CD14-positive monocyte (primary cell): ENCODE measurements around the gene NUP214. TPM values are rescaled to one million over a fixed set of nuclear protein-coding genes. Genes with fewer than 3 reads are reported as not detected.

ENCODE experiments used
- DNase-seq, 3 donors: peaks; one replicate each; pipeline ENCODE4 v3.0.0-alpha.2; 2011 to 2022
- H2AFZ ChIP-seq: 2 replicates; pipeline ENCODE4 v1.6.0; 2012; ENCODE audit warnings: mild to moderate bottlenecking, low read depth, low read length, inconsistent platforms; ENCODE audit not compliant: insufficient read depth, poor library complexity, severe bottlenecking
- H3K27ac ChIP-seq, 2 donors: 1 replicate in 1 of 2; 2 replicates in 1 of 2; pipeline ENCODE4 v1.5.1; 2012 to 2013; ENCODE audit warnings: low read length in 2 of 2, control low read depth in 1 of 2, inconsistent platforms in 1 of 2, low read depth in 1 of 2, mild to moderate bottlenecking in 1 of 2
- H3K27me3 ChIP-seq, 2 donors: one replicate each; pipeline versions ENCODE4 v1.6.0 to v1.6.1; 2011 to 2013; ENCODE audit warnings: low read length in 2 of 2; ENCODE audit not compliant: control insufficient read depth in 2 of 2, insufficient read depth in 2 of 2
- H3K36me3 ChIP-seq, 2 donors: replicated peaks in 1 of 2; 1 replicate in 1 of 2; 2 replicates in 1 of 2; pipeline versions ENCODE4 v1.5.1 to v1.6.1; 2012 to 2013; ENCODE audit warnings: low read length in 2 of 2, control low read depth in 1 of 2, inconsistent platforms in 1 of 2, mild to moderate bottlenecking in 1 of 2; ENCODE audit not compliant: insufficient read depth in 2 of 2, control insufficient read depth in 1 of 2
- H3K4me1 ChIP-seq, 2 donors: 1 replicate in 1 of 2; 2 replicates in 1 of 2; pipeline versions ENCODE4 v1.5.1 to v1.6.1; 2012 to 2013; ENCODE audit warnings: low read length in 2 of 2, control low read depth in 1 of 2, inconsistent platforms in 1 of 2, mild to moderate bottlenecking in 1 of 2, moderate library complexity in 1 of 2; ENCODE audit not compliant: insufficient read depth in 2 of 2, control insufficient read depth in 1 of 2
- H3K4me2 ChIP-seq: replicated peaks from 2 replicates; pipeline ENCODE3; 2012; ENCODE audit warnings: low read length, moderate library complexity, mild to moderate bottlenecking; ENCODE audit not compliant: poor library complexity, severe bottlenecking; ENCODE audit errors: extremely low read depth
- H3K4me3 ChIP-seq, 3 experiments: fragments of 200-600 bp in 1 of 3; sonication (generic) in 1 of 3; replicated peaks in 1 of 3; 1 replicate in 2 of 3; 2 replicates in 1 of 3; pipeline ENCODE4 v1.5.1; 2011 to 2013; ENCODE audit warnings: low read length in 3 of 3, mild to moderate bottlenecking in 3 of 3, control low read depth in 2 of 3, low read depth in 2 of 3, inconsistent platforms in 1 of 3, moderate library complexity in 1 of 3
- H3K79me2 ChIP-seq: 2 replicates; pipeline ENCODE4 v1.6.0; 2012; ENCODE audit warnings: mild to moderate bottlenecking, control low read depth, inconsistent platforms, low read length, moderate library complexity; ENCODE audit not compliant: insufficient read depth
- H3K9ac ChIP-seq: 2 replicates; pipeline ENCODE4 v1.6.0; 2017; ENCODE audit warnings: low read length, mild to moderate bottlenecking; ENCODE audit not compliant: insufficient read depth, poor library complexity, severe bottlenecking
- H3K9me3 ChIP-seq, 2 donors: replicated peaks in 1 of 2; 1 replicate in 1 of 2; 2 replicates in 1 of 2; pipeline versions ENCODE4 v1.5.1 to v1.6.1; 2012 to 2013; ENCODE audit warnings: low read length in 2 of 2, control low read depth in 1 of 2; ENCODE audit not compliant: control insufficient read depth in 1 of 2, insufficient read depth in 1 of 2
- H4K20me1 ChIP-seq: 2 replicates; pipeline ENCODE4 v1.6.0; 2012; ENCODE audit warnings: mild to moderate bottlenecking, low read length, control low read depth, moderate library complexity; ENCODE audit not compliant: insufficient read depth
- H3K27ac Mint-ChIP-seq, 7 donors: one replicate each; pipeline ENCODE4 v1.8.0; 2020; ENCODE audit warnings: mild to moderate bottlenecking in 7 of 7, mixed read lengths in 7 of 7, moderate library complexity in 6 of 7, inconsistent platforms in 2 of 7
- H3K27me3 Mint-ChIP-seq, 3 donors: one replicate each; pipeline ENCODE4 v1.8.0; 2021 to 2022; ENCODE audit warnings: low read depth in 3 of 3, mild to moderate bottlenecking in 3 of 3, mixed read lengths in 3 of 3, moderate library complexity in 3 of 3, inconsistent platforms in 1 of 3
- H3K36me3 Mint-ChIP-seq, 2 donors: one replicate each; pipeline ENCODE4 v1.8.0; 2020; ENCODE audit warnings: mixed read lengths in 2 of 2, inconsistent platforms in 1 of 2, mild to moderate bottlenecking in 1 of 2
- H3K4me1 Mint-ChIP-seq: one replicate; pipeline ENCODE4 v1.8.0; 2020; ENCODE audit warnings: mild to moderate bottlenecking, mixed read lengths
- H3K4me3 Mint-ChIP-seq, 2 donors: one replicate each; pipeline ENCODE4 v1.8.0; 2020; ENCODE audit warnings: mild to moderate bottlenecking in 2 of 2, mixed read lengths in 2 of 2, moderate library complexity in 1 of 2
- H3K9me3 Mint-ChIP-seq, 7 donors: one replicate each; pipeline ENCODE4 v1.8.0; 2020 to 2022; ENCODE audit warnings: mixed read lengths in 7 of 7, mild to moderate bottlenecking in 6 of 7, moderate library complexity in 6 of 7, inconsistent platforms in 2 of 7
- CTCF ChIP-seq: fragments of 200-600 bp; IDR thresholded peaks from one replicate; pipeline ENCODE4 v1.8.0; 2022; ENCODE audit warnings: antibody characterized with exemption, mild to moderate bottlenecking
- WGBS: methylation state at CpG from one replicate; pipeline ENCODE4 v1.1.5; 2013; ENCODE audit warnings: missing lambda C conversion rate; ENCODE audit not compliant: insufficient coverage; 5-methylcytosine and 5-hydroxymethylcytosine counted together
- intact Hi-C, 2 donors: fragments of 100-400 bp; cut with micrococcal nuclease; formaldehyde crosslinking; loops; one replicate each; pipeline versions ENCODE4 v1.15.0 to v1.15.1; 2023
- polyA plus RNA-seq, 3 donors: library from polyadenylated mRNA; depleted of rRNA in 1 of 3; unstranded in 2 of 3; stranded (reverse) in 1 of 3; fragments of 300-500 nt in 2 of 3; fragments of >200 nt in 1 of 3; fragmentation: Illumina TruSeq in 2 of 3; gene quantifications; 1 replicate in 2 of 3; 2 replicates in 1 of 3; pipeline ENCODE4 v1.2.3, GENCODE V29; 2012 to 2021
- small RNA-seq: library from RNA; depleted of rRNA; stranded (forward); fragments of <200 nt; gene quantifications from one replicate; pipeline ENCODE3, GENCODE V24; 2012; ENCODE audit warnings: low read depth; ENCODE audit not compliant: insufficient read length

Gene NUP214
- polyA plus RNA-seq, 3 donors, result 94.9 to 329 (median 214) TPM

- no peak overlapping the region for H3K27ac Mint-ChIP-seq
- no peak overlapping the region for H2AFZ ChIP-seq
Observed at GRCh38 chr9:131282688-131283422, 157.5 kb downstream of the NUP214 start.

More at GRCh38 chr9:131282688-131283422, 157.5 kb downstream of the NUP214 start:
- Mint-ChIP-seq H3K36me3 (peaks cover 0 to 9% of the 10 kb centered on the region in 2 donors), H3K4me1 (peaks cover 37% of the 10 kb centered on the region), H3K4me3 (peak overlapping the region in 1 of 2 donors; percentile 88), H3K27me3 (peaks cover 37 to 41% (median 39%) of the 10 kb centered on the region in 3 donors), H3K9me3 (peaks cover 0 to 10% (median 2%) of the 10 kb centered on the region in 7 donors)
- Histone ChIP-seq H3K4me3 (no peak overlapping the region), H4K20me1 (no peaks in the 10 kb centered on the region), H3K4me2 (peak overlapping the region; percentile 43), H3K9ac (no peak overlapping the region), H3K9me3 (peaks cover 0 to 7% of the 10 kb centered on the region in 2 donors), H3K27me3 (peaks cover 7 to 35% of the 10 kb centered on the region in 2 donors), H3K4me1 (peaks cover 32 to 38% of the 10 kb centered on the region in 2 donors), H3K27ac (no peak overlapping the region), H3K36me3 (no peaks in the 10 kb centered on the region), H3K79me2 (no peaks in the 10 kb centered on the region)
- no peak for TF ChIP-seq CTCF
- no peak for DNase-seq
- WGBS, result 3% methylated on average over 56 of the region's 61 CpGs
- intact Hi-C loops, result no loop called here

Small RNA genes within 50 kb of the gene (small RNA-seq; reads per million reads assigned to genes)
- not detected for gene RNU6-881P

Other genes with a start within 250 kb of the NUP214 start
- gene QRFP, start 228.8 kb upstream of the NUP214 start, polyA plus RNA-seq, result under 1 TPM; 0.18 to 0.60 (median 0.21) TPM
- not detected for gene FIBCD1, start 186.3 kb upstream of the NUP214 start, polyA plus RNA-seq
- under 1 TPM in 1 of 3 donors, not detected in 2; 0.19 TPM for gene LAMC3, start 116.4 kb upstream of the NUP214 start, polyA plus RNA-seq
- gene AIF1L, start 29.1 kb upstream of the NUP214 start, polyA plus RNA-seq, result not detected
- 10 to 100 TPM in 1 of 3 donors, 1 to 10 TPM in 2; 6.4 to 40.6 (median 7.2) TPM for gene FAM78A, start 150.9 kb downstream of the NUP214 start, polyA plus RNA-seq
- gene PLPP7, start 164.1 kb downstream of the NUP214 start, polyA plus RNA-seq, result 1 to 10 TPM; 1.1 to 3.1 (median 1.5) TPM